CD4-positive, alpha-beta T cell treated with Interleukin-17A for 1 hour (primary cell): ENCODE data around the gene CCDC63.

Source experiments
- DNase-seq: peaks from one replicate; pipeline ENCODE4 v3.0.0-alpha.2; 2020

The CCDC63 gene

GRCh38 chr12:110846615-110847566 is at the start of gene CCDC63:
TSS of gene CCDC63 (plus strand) at chr12:110846987. CDS start at chr12:110852955, 5,968 bp downstream.
- peak; percentile 21 for DNase-seq

DNA sequence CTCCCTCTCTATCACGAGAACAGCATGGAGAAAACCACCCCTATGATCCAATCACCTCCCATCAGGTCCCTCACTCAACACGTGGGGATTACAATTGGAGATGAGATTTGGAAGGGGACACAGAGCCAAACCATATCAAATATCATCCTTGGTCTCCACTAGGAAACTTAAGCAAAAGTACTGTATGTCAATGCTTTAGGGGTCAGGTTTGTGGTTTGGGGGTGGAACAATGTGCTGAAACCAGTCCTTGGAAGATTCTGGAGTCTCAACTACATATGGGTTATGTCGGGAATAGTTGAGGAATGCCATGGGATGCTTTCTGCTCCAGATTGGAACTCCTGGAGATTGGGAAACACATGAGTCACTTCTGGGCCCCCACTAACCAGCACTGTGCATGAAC is 48.3 kb upstream of the CCDC63 start:
- no peak for DNase-seq

DNA sequence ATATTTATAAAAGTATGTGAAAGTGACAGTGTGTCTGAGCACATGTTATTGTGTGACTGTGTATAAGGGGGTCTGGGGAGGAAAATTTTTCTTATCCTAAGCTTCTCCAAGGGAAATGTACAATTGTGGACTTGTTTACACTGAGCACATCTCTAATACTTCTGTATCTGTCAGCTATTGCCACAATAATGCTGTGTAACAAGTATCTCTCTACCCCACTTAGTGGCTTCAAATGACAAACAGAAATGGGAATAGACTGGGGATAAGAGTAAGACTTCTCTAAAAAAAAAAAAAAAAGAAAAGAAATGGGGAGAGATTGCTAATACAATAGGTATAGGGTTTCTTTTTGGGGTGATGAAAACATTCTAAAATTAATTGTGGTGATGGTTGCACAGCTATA is 44.3 kb upstream of the CCDC63 start:
- no peak for DNase-seq

- DNase-seq: no peak
Measured at GRCh38 chr12:110804406-110804805, 42.4 kb upstream of the CCDC63 start.

DNA sequence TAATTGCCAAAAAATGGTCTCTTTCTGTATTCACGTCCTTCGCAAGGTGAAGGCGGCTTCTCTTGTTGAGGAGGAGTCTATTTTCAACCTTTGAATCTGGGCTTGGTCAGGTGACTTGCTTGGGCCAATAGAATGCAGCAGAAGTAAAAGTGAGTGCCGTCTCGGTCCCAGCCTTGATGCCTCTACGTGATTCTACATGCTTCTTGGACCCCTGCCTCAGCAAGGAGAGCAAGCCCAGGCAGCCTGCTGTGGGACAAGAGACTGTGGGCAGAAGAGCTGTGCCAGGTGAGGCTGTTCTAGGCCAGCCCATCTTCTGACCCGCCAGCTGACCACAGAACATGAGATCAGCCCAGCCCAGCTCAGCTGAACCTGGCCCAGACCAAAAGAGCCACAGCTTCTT is 39.1 kb upstream of the CCDC63 start:
- DNase-seq: no peak

GRCh38 chr12:110809149-110809548 is 37.6 kb upstream of the CCDC63 start:
- no peak for DNase-seq

GRCh38 chr12:110811972-110812371 is 34.8 kb upstream of the CCDC63 start:
- no peak for DNase-seq

GRCh38 chr12:110813285-110813684 is 33.5 kb upstream of the CCDC63 start:
- DNase-seq: no peak

DNA sequence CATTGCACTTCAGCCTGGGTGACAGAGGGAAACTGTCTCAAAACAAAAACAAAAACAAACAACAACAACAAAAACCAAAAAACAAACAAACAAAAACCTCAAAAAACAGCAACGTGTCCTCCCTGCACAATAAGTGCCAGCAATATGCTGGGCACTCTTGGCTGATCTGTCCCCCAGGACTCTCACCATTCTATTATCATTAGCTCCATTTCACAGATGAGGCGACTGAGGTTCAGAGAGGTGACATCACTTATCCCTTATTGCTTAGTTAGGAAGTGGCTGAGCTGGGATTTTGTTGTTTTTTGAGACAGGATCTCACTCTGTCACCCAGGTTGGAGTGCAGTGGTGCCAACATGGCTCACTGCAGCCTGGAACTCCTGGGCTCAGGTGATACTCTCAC is 33.0 kb upstream of the CCDC63 start:
- no peak for DNase-seq

- no peak for DNase-seq
Measured at GRCh38 chr12:110816248-110816647, 30.5 kb upstream of the CCDC63 start.

- no peak for DNase-seq
Measured at GRCh38 chr12:110816779-110817178, 30.0 kb upstream of the CCDC63 start.

- no peak for DNase-seq
Measured at GRCh38 chr12:110818511-110818910, 28.3 kb upstream of the CCDC63 start.

- DNase-seq: no peak
Measured at GRCh38 chr12:110819150-110819549, 27.6 kb upstream of the CCDC63 start.

DNA sequence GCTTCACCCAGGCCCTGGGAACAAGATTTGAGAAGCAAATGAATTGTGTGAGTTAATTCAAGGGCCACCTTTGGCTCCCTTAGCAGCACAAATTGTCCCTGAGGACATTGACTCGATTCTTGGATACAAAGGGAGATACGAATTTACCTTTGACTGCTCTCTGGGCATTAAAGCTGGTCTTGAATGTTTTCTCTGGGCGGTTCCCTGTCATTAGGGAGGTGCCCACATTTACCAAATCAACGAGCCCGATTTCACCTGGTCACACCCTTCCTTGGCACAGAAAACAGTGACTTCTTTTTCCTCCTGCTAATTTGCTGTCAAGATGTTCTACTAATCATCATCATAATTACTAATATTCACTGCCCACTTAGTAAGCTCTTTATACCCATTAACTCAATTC is 27.1 kb upstream of the CCDC63 start:
- DNase-seq: no peak

DNA sequence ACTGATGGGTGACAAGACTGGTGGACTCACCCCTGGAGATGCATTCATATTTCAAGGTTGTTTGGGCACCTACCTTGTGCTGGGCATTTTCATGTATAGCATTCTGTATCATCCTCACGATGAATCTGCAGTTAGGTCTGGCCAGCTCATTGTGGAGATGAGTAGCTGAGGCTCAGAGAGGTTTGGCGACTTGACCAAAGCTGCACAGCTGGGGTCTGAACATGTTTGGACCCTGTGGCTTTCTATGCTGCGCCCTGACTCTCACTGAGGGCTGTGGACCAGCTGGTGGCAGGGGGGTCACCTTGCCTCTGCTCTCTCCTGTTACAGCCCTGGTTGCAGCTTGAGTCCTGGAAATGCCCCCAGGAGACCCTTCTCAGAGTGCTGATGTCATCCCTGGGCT is 24.9 kb upstream of the CCDC63 start:
- no peak for DNase-seq

DNA sequence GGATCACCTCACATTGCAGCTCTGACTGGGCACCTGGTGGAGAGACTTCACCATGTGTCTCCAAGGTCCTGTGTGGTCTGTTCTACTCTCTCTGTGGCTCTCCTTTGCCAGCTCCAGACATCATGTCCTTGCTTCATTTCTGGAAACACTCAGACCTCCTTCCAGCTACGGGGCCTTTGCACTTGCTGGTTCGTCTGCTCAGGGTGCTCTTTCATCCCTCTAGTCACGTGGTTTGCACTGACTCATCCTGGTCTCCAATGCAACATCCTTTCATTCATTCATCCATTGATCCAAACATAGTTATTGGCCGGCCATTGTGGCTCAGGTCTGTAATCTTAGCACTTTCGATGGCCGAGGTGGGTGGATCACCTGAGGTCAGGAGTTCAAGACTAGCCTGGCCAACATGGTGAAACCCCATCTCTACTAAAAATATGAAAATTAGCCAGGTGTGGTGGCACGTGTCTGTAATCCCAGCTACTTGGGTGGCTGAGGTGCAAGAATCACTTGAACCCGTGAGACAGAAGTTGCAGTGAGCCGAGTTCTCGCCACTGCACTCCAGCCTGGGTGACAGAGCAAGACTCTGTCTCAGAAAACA is 23.9 kb upstream of the CCDC63 start:
- DNase-seq: no peak

DNA sequence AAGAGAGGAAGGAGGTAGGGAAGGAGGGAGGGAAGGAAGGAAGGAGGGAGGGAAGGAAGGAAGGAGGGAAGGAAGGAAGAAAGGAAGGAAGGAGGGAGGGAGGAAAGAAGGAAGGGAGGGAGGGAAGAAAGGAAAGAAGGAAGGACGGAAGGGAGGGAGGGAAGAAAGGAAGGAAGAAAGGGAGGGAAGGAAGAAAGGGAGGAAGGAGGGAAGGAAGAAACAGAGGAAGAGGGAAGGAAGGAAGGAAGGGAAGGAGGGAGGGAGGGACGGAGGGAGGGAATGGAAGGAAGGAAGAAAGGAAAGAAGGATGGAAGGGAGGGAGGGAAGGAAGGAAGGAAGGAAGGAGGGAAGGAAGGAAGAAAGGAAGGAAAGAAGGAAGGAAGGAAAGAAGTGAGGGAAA is 22.4 kb upstream of the CCDC63 start:
- DNase-seq: no peak

DNA sequence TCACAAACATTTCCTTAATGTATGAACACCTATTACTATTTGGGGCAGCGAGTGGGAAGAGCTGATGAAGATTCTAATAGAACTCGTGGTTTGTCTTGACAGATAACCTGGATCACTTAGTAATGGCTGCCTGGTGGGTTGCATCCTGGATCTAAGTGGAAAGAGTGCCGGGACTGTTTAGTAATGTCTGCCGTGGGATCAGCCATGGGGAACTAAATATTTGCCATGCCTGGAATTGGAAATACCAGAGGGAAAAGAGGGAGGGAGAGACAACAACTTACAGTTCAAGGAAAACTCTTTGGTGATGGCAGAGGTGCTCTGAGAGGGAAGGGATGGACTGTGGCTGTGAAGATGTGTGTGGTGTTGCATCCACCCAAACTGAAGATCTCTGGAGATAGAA is 21.3 kb upstream of the CCDC63 start:
- no peak for DNase-seq

DNA sequence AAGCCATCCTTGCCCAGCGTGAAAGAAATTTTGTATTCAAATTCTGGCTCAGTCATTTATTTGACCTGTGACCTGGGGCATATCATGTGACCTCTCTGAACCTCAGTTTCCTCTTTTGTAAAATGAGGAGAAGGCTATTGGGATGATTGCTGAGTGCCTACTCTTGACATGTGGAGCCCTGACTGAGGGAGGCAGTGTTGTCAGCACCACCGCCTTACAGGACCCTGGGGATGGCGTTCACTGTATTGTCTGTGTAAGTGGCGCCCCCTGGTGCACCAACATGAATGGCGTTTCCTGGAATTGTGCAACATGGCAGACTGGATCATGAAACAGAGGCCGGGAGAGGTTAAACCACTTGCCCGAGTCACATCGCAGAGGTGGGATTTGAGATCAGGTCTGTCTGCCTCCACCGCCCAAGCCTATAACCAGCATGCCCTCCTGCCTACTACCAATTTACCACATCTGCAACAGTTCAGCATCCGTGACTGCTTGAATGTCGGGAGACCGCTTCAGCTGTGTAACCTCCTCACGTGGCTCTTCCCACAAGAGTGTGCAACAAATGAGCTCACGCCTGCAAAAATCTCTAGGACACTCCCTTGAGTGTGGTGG is 20.1 kb upstream of the CCDC63 start:
- peak; percentile 85 for DNase-seq

DNA sequence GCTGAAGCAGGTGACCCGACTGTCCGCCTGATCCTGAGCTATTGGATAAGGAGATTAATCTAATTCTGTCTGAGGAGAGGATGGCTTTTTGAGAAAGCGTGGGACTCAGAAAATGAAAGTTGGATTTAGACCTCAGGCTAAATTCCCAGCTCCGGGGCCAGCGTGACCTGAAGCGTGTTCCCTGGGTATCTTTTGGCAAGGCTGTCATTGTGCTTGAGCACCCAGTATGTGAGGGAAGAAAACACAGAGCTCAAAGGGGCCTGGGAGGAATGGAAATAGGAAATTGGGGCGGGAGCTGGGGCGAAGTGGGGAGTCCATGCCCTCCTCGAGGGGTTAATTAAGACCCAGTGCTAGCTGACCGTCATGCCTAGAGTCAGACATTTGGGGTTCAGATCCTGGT is 17.5 kb upstream of the CCDC63 start:
- DNase-seq: no peak

DNA sequence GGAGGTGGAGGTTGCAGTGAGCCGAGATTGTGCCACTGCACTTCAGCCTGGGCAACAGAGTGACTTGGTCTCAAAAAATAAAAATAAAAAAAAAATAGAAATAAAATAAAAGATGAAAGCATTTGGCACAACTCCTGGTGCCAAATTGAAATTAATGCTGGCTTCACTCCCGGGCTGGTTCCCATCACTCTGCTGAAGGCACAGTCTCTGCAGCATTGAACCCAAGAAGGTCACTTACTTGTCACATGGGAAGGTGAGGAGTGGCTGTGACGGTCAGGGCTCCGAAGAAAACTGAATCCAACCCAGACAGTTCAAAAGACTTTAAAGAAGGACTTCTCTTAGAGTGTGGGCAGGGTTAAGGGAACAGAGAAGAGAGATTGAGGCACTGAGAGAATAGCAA is 10.5 kb upstream of the CCDC63 start:
- no peak for DNase-seq

- DNase-seq: no peak
Measured at GRCh38 chr12:110841007-110841406, 5.8 kb upstream of the CCDC63 start.

GRCh38 chr12:110844131-110844530 is 2.7 kb upstream of the CCDC63 start:
- no peak for DNase-seq
